Karpas-422 (cell line): ENCODE measurements around the gene D2HGDH. TPM values are rescaled to one million over a fixed set of nuclear protein-coding genes. Genes with fewer than 3 reads are reported as not detected.
A peak's percentile ranks its signal among the peaks of the same experiment; 100 is the strongest.
"Not testable (repeated sequence)": the region's sequence is repeated elsewhere in the genome, so short reads cannot be mapped to it uniquely, and the experiment has no call there.

Experiments used
- DNase-seq: peaks from one replicate; pipeline ENCODE4 v3.0.0-alpha.2; 2015
- H2AFZ ChIP-seq: fragments of 200-600 bp; sonication (generic); 2 replicates; pipeline ENCODE4 v1.6.1; 2014; ENCODE audit warnings: antibody characterized with exemption, low read length, mixed read lengths
- H3K27ac ChIP-seq: fragments of 200-600 bp; sonication (generic); 2 replicates; pipeline ENCODE4 v1.5.1; 2014; ENCODE audit warnings: mild to moderate bottlenecking, low read length, moderate library complexity
- H3K27me3 ChIP-seq: fragments of 200-600 bp; sonication (generic); 2 replicates; pipeline ENCODE4 v1.6.1; 2014; ENCODE audit warnings: low read length, mixed read lengths
- H3K36me3 ChIP-seq: fragments of 200-600 bp; sonication (generic); 2 replicates; pipeline ENCODE4 v1.6.1; 2014; ENCODE audit warnings: low read length, mixed read lengths; ENCODE audit not compliant: insufficient read depth
- H3K4me1 ChIP-seq: fragments of 200-600 bp; sonication (generic); 2 replicates; pipeline ENCODE4 v1.6.1; 2014; ENCODE audit warnings: mild to moderate bottlenecking, low read length, mixed read lengths
- H3K4me2 ChIP-seq: fragments of 200-600 bp; sonication (generic); 2 replicates; pipeline ENCODE4 v1.6.1; 2014; ENCODE audit warnings: low read length, low read depth, mild to moderate bottlenecking; ENCODE audit not compliant: poor library complexity, severe bottlenecking
- H3K4me3 ChIP-seq: fragments of 200-600 bp; sonication (generic); 2 replicates; pipeline ENCODE4 v1.5.1; 2014; ENCODE audit warnings: mild to moderate bottlenecking, antibody characterized with exemption, low read length, mixed read lengths
- H3K79me2 ChIP-seq: fragments of 200-600 bp; sonication (generic); 2 replicates; pipeline ENCODE4 v1.6.1; 2014; ENCODE audit warnings: mild to moderate bottlenecking, low read length, mixed read lengths
- H3K9ac ChIP-seq: fragments of 200-600 bp; sonication (generic); 2 replicates; pipeline ENCODE4 v1.6.0; 2014; ENCODE audit warnings: low read length
- H3K9me2 ChIP-seq: fragments of 200-600 bp; sonication (generic), shearing (Covaris generic); replicated peaks from 2 replicates; pipeline ENCODE4 v1.6.0; 2014; ENCODE audit warnings: mild to moderate bottlenecking, low read length, moderate library complexity; ENCODE audit not compliant: insufficient read depth
- H3K9me3 ChIP-seq: fragments of 300-700, 200-600 bp; sonication (generic); 2 replicates; pipeline ENCODE4 v1.6.1; 2014; ENCODE audit warnings: low read length, mixed read lengths
- H4K20me1 ChIP-seq: fragments of 200-600 bp; sonication (generic); 2 replicates; pipeline ENCODE4 v1.6.1; 2014; ENCODE audit warnings: mild to moderate bottlenecking, antibody characterized with exemption, low read length, low read depth; ENCODE audit not compliant: insufficient read depth
- total RNA-seq: library from RNA; depleted of rRNA; stranded (reverse); fragments of >200 nt; shearing (Covaris generic); gene quantifications from 2 replicates; pipeline ENCODE4 v1.2.3, GENCODE V29; 2014; ENCODE audit warnings: low replicate concordance

D2HGDH gene
- total RNA-seq, 1 experiment from 2014 or later, result 21.2 TPM

GRCh38 chr2:241799522-241800197, 65.2 kb downstream of the D2HGDH start:
- H3K4me2 ChIP-seq, result no peak overlapping the region
- no peak for DNase-seq

GRCh38 chr2:241800198-241800903, 65.9 kb downstream of the D2HGDH start:
- H3K9me2 ChIP-seq, H3K9ac ChIP-seq, H3K27ac ChIP-seq, H3K9me3 ChIP-seq, H4K20me1 ChIP-seq, H2AFZ ChIP-seq, H3K4me1 ChIP-seq, H3K4me3 ChIP-seq, H3K27me3 ChIP-seq, H3K36me3 ChIP-seq, H3K4me2 ChIP-seq, DNase-seq, H3K79me2 ChIP-seq: not testable (repeated sequence)

More at GRCh38 chr2:241799522-241800197, 65.2 kb downstream of the D2HGDH start:
- Histone ChIP-seq H3K9ac (no peak overlapping the region), H3K9me3 (no peaks in the 10 kb centered on the region), H3K79me2 (no peaks in the 10 kb centered on the region), H2AFZ (no peak overlapping the region), H3K27ac (no peak overlapping the region), H3K27me3 (no peaks in the 10 kb centered on the region), H3K9me2 (no peaks in the 10 kb centered on the region), H3K4me1 (no peaks in the 10 kb centered on the region), H4K20me1 (no peaks in the 10 kb centered on the region), H3K36me3 (no peaks in the 10 kb centered on the region), H3K4me3 (no peak overlapping the region)

GRCh38 chr2:241801611-241802420, 67.4 kb downstream of the D2HGDH start:
- no peak for DNase-seq
- no peaks in the 10 kb centered on the region for H3K9me3 ChIP-seq
- H3K27me3 ChIP-seq, result no peaks in the 10 kb centered on the region
- no peak overlapping the region for H3K4me3 ChIP-seq
- H3K4me2 ChIP-seq, result no peak overlapping the region
- no peaks in the 10 kb centered on the region for H3K4me1 ChIP-seq
- H2AFZ ChIP-seq, result no peak overlapping the region
- H3K36me3 ChIP-seq, result no peaks in the 10 kb centered on the region
- no peaks in the 10 kb centered on the region for H4K20me1 ChIP-seq
- no peak overlapping the region for H3K27ac ChIP-seq
- H3K9ac ChIP-seq, result no peak overlapping the region
- H3K9me2 ChIP-seq, result no peaks in the 10 kb centered on the region
- no peaks in the 10 kb centered on the region for H3K79me2 ChIP-seq

GRCh38 chr2:241802421-241803318, 68.2 kb downstream of the D2HGDH start:
- Histone ChIP-seq H3K4me3 (no peak overlapping the region), H3K9ac (no peak overlapping the region), H3K27me3 (no peaks in the 10 kb centered on the region), H3K4me2 (no peak overlapping the region), H3K9me3 (no peaks in the 10 kb centered on the region), H3K79me2 (no peaks in the 10 kb centered on the region), H2AFZ (no peak overlapping the region), H3K36me3 (no peaks in the 10 kb centered on the region), H4K20me1 (no peaks in the 10 kb centered on the region), H3K27ac (no peak overlapping the region), H3K4me1 (no peaks in the 10 kb centered on the region), H3K9me2 (no peaks in the 10 kb centered on the region)
- no peak for DNase-seq

GRCh38 chr2:241803387-241804325, 69.2 kb downstream of the D2HGDH start:
- Histone ChIP-seq H4K20me1 (no peaks in the 10 kb centered on the region), H3K27me3 (no peaks in the 10 kb centered on the region), H3K4me1 (no peaks in the 10 kb centered on the region), H3K27ac (no peak overlapping the region), H3K36me3 (no peaks in the 10 kb centered on the region), H2AFZ (no peak overlapping the region), H3K4me3 (no peak overlapping the region), H3K9me2 (no peaks in the 10 kb centered on the region), H3K79me2 (no peaks in the 10 kb centered on the region), H3K9me3 (no peaks in the 10 kb centered on the region), H3K4me2 (no peak overlapping the region), H3K9ac (no peak overlapping the region)
- DNase-seq, result no peak

GRCh38 chr2:241804326-241805229, 70.1 kb downstream of the D2HGDH start:
- H3K4me3 ChIP-seq, result no peak overlapping the region
- no peak overlapping the region for H2AFZ ChIP-seq
- H3K9me3 ChIP-seq, result no peaks in the 10 kb centered on the region
- H3K27me3 ChIP-seq, result no peaks in the 10 kb centered on the region
- peak; percentile 69 for DNase-seq
- no peaks in the 10 kb centered on the region for H3K9me2 ChIP-seq
- no peaks in the 10 kb centered on the region for H3K4me1 ChIP-seq
- no peaks in the 10 kb centered on the region for H3K79me2 ChIP-seq
- H3K9ac ChIP-seq, result no peak overlapping the region
- H3K27ac ChIP-seq, result no peak overlapping the region
- no peak overlapping the region for H3K4me2 ChIP-seq
- no peaks in the 10 kb centered on the region for H3K36me3 ChIP-seq
- H4K20me1 ChIP-seq, result no peaks in the 10 kb centered on the region
